SK-N-SH treated with all-trans-retinoic acid at 6 μM for 48 hours (cell line): ENCODE data around the gene DHRS3.
"Not testable (repeated sequence)": the region's sequence is repeated elsewhere in the genome, so short reads cannot be mapped to it uniquely, and the experiment has no call there.

Source experiments
- ATAC-seq: fragments of 200-7000 bp; cut with Tn5 transposase; 3 replicates; pipeline ENCODE4 v1.9.1; 2020; ENCODE audit warnings: mild to moderate bottlenecking, moderate library complexity
- ARNTL ChIP-seq: fragments of 450-650 bp; formaldehyde crosslinking; IDR thresholded peaks from 2 replicates; pipeline ENCODE4 v1.5.0; 2020; ENCODE audit warnings: low read depth, mild to moderate bottlenecking, moderate library complexity, borderline replicate concordance
- CSDC2 ChIP-seq: fragments of 250-450 bp; sonication (Bioruptor Pico); IDR thresholded peaks from 2 replicates; pipeline ENCODE4 v1.5.0; 2020; ENCODE audit warnings: mild to moderate bottlenecking, moderate library complexity
- ESRRG ChIP-seq: fragments of 250-450 bp; sonication (Bioruptor Pico); IDR thresholded peaks from 2 replicates; pipeline ENCODE4 v1.6.1; 2021; ENCODE audit warnings: mild to moderate bottlenecking
- GLIS3 ChIP-seq: fragments of 250-450 bp; sonication (Bioruptor Pico); IDR thresholded peaks from 2 replicates; pipeline ENCODE4 v1.5.0; 2020; ENCODE audit warnings: mild to moderate bottlenecking, moderate library complexity
- ISL1 ChIP-seq: fragments of 250-450 bp; sonication (Bioruptor Pico); IDR thresholded peaks from 2 replicates; pipeline ENCODE4 v2.1.2; 2022; ENCODE audit warnings: mild to moderate bottlenecking, moderate library complexity
- PPARA ChIP-seq: fragments of 250-450 bp; sonication (Bioruptor Pico); IDR thresholded peaks from 2 replicates; pipeline ENCODE4 v1.5.0; 2020; ENCODE audit warnings: mild to moderate bottlenecking, borderline replicate concordance
- SNAI2 ChIP-seq: fragments of 250-450 bp; sonication (Bioruptor Pico); IDR thresholded peaks from 2 replicates; pipeline ENCODE4 v1.5.0; 2020; ENCODE audit warnings: mild to moderate bottlenecking, moderate library complexity
- TCF4 ChIP-seq: fragments of 250-450 bp; sonication (Bioruptor Pico); IDR thresholded peaks from 2 replicates; pipeline ENCODE4 v1.8.0; 2021; ENCODE audit warnings: mild to moderate bottlenecking, moderate library complexity, borderline replicate concordance
- TOX ChIP-seq: fragments of 250-450 bp; sonication (Bioruptor Pico); IDR thresholded peaks from 2 replicates; pipeline ENCODE4 v1.8.0; 2021; ENCODE audit warnings: mild to moderate bottlenecking, moderate library complexity, borderline replicate concordance
- ZC3H10 ChIP-seq: fragments of 250-450 bp; sonication (Bioruptor Pico); IDR thresholded peaks from 2 replicates; pipeline ENCODE4 v1.5.1; 2021; ENCODE audit warnings: mild to moderate bottlenecking, moderate library complexity
- ZFP3 ChIP-seq: fragments of 250-450 bp; sonication (Bioruptor Pico); IDR thresholded peaks from 2 replicates; pipeline ENCODE4 v1.5.0; 2020; ENCODE audit warnings: mild to moderate bottlenecking, moderate library complexity
- ZFP30 ChIP-seq: fragments of 450-650 bp; formaldehyde crosslinking; IDR thresholded peaks from 2 replicates; pipeline ENCODE4 v1.5.0; 2022; ENCODE audit warnings: mild to moderate bottlenecking, moderate library complexity
- ZNF565 ChIP-seq: fragments of 450-650 bp; formaldehyde crosslinking; conservative IDR thresholded peaks from 2 replicates; pipeline ENCODE4 v1.5.0; 2020; ENCODE audit warnings: low read depth, mild to moderate bottlenecking, moderate library complexity
- ZNF70 ChIP-seq: fragments of 450-650 bp; formaldehyde crosslinking; IDR thresholded peaks from 2 replicates; pipeline ENCODE4 v1.5.0; 2020; ENCODE audit warnings: mild to moderate bottlenecking, moderate library complexity
- TF ChIP-seq, protein P1 (sequence below): fragments of 250-450 bp; sonication (Bioruptor Pico); IDR thresholded peaks from 2 replicates; pipeline ENCODE4 v1.5.1; 2021; ENCODE audit warnings: mild to moderate bottlenecking, moderate library complexity
- TF ChIP-seq, protein P2 (sequence below): fragments of 250-450 bp; sonication (Bioruptor Pico); IDR thresholded peaks from 2 replicates; pipeline ENCODE4 v1.5.1; 2020; ENCODE audit warnings: low read depth, mild to moderate bottlenecking, moderate library complexity
- TF ChIP-seq, protein P3 (sequence below): fragments of 250-450 bp; sonication (Bioruptor Pico); IDR thresholded peaks from 2 replicates; pipeline ENCODE4 v1.8.0; 2020; ENCODE audit warnings: mild to moderate bottlenecking, moderate library complexity, borderline replicate concordance
- TF ChIP-seq, protein P4 (sequence below): fragments of 250-450 bp; sonication (Bioruptor Pico); IDR thresholded peaks from 2 replicates; pipeline ENCODE4 v1.5.0; 2020; ENCODE audit warnings: mild to moderate bottlenecking, moderate library complexity
- TF ChIP-seq, protein P5 (sequence below): fragments of 250-450 bp; sonication (Bioruptor Pico); IDR thresholded peaks from 2 replicates; pipeline ENCODE4 v1.8.0; 2021; ENCODE audit warnings: low read depth, mild to moderate bottlenecking, moderate library complexity, borderline replicate concordance

The DHRS3 gene

DNA sequence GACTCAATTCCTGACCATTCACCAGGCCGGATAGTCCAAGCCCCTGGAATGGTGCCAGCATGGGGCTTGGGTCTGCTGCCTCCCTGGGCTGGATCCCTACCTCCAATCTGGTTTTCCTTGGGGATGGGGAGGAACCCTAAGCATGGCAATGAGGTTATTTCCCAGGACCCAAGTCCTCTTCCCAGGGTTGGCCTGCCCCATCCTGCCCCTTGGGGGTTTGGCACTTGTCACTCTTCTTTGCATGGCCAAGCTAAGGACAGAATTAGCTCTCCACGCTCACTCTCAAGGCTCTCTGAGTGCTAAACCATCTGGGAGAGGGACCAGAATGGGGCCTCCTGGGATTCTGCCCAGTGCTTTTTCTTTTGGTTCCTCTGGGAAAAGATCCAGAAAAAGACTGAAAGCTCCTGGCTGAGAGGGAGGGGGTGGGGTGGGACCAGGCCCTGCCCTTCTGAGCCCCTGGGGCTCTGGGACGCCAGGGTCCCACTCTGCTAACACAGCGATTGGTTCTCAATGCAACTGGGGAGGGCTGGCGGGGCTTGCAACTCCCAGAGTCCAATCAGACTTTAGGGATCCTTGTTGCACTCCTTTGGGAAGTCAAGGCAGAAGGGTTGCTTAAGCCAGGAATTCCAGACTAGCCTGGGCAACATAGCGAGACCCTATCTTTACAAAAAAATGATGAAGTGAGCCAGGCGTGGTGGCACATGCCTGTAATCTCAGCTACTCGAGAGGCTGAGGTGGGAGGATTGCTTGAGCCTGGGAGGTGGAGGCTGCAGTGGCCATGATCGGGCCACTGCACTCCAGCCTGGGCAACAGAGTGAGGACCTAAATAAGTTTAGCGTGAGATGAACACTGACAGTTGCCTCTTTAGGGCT is 52.7 kb downstream of the DHRS3 start:
- TF ChIP-seq ISL1 (CRISPR knock-in tag) = no peak
- TF ChIP-seq, protein P1, sequence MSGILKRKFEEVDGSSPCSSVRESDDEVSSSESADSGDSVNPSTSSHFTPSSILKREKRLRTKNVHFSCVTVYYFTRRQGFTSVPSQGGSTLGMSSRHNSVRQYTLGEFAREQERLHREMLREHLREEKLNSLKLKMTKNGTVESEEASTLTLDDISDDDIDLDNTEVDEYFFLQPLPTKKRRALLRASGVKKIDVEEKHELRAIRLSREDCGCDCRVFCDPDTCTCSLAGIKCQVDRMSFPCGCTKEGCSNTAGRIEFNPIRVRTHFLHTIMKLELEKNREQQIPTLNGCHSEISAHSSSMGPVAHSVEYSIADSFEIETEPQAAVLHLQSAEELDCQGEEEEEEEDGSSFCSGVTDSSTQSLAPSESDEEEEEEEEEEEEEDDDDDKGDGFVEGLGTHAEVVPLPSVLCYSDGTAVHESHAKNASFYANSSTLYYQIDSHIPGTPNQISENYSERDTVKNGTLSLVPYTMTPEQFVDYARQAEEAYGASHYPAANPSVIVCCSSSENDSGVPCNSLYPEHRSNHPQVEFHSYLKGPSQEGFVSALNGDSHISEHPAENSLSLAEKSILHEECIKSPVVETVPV (CRISPR knock-in tag) = 0 out of 2 replicates have a peak, but pooled peaks have one; percentile 21
- peak; percentile 22; the same call in 1 of the 2 replicates for TF ChIP-seq ZC3H10
- 0 out of 2 replicates have a peak, but pooled peaks have one; percentile 19 for TF ChIP-seq TOX (CRISPR knock-in tag)
- TF ChIP-seq ESRRG (CRISPR knock-in tag) = no peak
- TF ChIP-seq, all 23 proteins: peak for 3
- ATAC-seq = peak; percentile 10

DNA sequence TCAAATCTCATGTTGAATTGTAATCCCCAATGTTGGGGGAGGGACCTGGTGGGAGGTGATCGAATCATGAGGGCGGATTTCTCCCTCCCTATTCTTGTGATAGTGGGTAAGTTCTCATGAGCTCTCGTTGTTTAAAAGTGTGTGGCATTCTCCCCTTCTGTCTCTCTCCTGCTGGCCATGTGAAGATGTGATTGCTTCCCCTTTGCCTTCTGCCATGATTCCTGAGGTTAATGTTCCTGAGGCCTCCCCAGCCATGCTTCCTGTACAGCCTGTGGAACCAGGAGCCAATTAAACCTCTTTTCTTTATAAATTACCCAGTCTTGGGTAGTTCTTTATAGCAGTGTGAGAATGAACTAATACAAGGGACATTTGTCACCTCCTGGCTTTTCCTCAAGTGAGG is 53.8 kb downstream of the DHRS3 start:
- not testable (repeated sequence) for ATAC-seq

DNA sequence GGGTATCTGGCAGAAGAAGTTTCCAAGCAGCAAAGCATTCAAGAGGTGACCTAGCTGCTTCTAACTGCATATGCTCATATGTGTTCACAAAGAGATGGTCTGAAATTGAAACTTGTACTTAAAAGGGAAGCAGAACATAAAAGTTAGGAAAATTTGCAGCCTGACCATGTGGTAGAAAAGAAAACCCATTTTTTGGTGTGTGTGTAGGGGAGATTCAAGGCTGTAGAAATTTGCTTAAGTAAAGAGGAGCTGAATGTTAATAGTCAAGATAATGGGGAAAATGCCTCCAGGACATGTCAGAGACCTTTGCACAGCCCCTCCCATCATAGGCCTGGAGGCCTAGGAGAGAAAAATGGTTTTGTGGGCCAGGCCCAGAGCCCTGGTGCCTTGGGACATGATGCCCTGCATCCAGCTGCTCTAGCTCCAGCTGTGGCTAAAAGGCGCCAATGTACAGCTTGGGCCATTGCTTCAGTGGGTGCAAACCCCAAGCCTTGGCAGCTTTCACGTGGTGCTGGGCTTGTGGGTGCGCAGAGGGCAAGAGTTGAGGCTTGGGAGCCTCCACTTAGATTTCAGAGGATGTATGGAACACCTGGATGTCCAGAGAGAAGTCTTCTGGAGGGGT is 54.9 kb downstream of the DHRS3 start:
- no peak for TF ChIP-seq GLIS3
- TF ChIP-seq, protein P2, sequence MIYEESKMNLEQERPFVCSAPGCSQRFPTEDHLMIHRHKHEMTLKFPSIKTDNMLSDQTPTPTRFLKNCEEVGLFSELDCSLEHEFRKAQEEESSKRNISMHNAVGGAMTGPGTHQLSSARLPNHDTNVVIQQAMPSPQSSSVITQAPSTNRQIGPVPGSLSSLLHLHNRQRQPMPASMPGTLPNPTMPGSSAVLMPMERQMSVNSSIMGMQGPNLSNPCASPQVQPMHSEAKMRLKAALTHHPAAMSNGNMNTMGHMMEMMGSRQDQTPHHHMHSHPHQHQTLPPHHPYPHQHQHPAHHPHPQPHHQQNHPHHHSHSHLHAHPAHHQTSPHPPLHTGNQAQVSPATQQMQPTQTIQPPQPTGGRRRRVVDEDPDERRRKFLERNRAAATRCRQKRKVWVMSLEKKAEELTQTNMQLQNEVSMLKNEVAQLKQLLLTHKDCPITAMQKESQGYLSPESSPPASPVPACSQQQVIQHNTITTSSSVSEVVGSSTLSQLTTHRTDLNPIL (CRISPR knock-in tag) = no peak
- no peak for TF ChIP-seq PPARA
- TF ChIP-seq, protein P1 (CRISPR knock-in tag) = no peak
- TF ChIP-seq TOX (CRISPR knock-in tag) = no peak; the same call in 1 of the 2 replicates
- TF ChIP-seq ESRRG (CRISPR knock-in tag) = no peak
- TF ChIP-seq ARNTL (CRISPR knock-in tag) = no peak
- TF ChIP-seq, protein P3, sequence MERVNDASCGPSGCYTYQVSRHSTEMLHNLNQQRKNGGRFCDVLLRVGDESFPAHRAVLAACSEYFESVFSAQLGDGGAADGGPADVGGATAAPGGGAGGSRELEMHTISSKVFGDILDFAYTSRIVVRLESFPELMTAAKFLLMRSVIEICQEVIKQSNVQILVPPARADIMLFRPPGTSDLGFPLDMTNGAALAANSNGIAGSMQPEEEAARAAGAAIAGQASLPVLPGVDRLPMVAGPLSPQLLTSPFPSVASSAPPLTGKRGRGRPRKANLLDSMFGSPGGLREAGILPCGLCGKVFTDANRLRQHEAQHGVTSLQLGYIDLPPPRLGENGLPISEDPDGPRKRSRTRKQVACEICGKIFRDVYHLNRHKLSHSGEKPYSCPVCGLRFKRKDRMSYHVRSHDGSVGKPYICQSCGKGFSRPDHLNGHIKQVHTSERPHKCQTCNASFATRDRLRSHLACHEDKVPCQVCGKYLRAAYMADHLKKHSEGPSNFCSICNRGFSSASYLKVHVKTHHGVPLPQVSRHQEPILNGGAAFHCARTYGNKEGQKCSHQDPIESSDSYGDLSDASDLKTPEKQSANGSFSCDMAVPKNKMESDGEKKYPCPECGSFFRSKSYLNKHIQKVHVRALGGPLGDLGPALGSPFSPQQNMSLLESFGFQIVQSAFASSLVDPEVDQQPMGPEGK = no peak
- TF ChIP-seq, protein P4, sequence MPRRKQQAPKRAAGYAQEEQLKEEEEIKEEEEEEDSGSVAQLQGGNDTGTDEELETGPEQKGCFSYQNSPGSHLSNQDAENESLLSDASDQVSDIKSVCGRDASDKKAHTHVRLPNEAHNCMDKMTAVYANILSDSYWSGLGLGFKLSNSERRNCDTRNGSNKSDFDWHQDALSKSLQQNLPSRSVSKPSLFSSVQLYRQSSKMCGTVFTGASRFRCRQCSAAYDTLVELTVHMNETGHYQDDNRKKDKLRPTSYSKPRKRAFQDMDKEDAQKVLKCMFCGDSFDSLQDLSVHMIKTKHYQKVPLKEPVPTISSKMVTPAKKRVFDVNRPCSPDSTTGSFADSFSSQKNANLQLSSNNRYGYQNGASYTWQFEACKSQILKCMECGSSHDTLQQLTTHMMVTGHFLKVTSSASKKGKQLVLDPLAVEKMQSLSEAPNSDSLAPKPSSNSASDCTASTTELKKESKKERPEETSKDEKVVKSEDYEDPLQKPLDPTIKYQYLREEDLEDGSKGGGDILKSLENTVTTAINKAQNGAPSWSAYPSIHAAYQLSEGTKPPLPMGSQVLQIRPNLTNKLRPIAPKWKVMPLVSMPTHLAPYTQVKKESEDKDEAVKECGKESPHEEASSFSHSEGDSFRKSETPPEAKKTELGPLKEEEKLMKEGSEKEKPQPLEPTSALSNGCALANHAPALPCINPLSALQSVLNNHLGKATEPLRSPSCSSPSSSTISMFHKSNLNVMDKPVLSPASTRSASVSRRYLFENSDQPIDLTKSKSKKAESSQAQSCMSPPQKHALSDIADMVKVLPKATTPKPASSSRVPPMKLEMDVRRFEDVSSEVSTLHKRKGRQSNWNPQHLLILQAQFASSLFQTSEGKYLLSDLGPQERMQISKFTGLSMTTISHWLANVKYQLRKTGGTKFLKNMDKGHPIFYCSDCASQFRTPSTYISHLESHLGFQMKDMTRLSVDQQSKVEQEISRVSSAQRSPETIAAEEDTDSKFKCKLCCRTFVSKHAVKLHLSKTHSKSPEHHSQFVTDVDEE (CRISPR knock-in tag) = no peak
- no peak for TF ChIP-seq ZNF70
- no peak for TF ChIP-seq ZC3H10
- TF ChIP-seq TCF4 (CRISPR knock-in tag) = no peak
- TF ChIP-seq ZFP30 (CRISPR knock-in tag) = no peak
- no peak for ATAC-seq

DNA sequence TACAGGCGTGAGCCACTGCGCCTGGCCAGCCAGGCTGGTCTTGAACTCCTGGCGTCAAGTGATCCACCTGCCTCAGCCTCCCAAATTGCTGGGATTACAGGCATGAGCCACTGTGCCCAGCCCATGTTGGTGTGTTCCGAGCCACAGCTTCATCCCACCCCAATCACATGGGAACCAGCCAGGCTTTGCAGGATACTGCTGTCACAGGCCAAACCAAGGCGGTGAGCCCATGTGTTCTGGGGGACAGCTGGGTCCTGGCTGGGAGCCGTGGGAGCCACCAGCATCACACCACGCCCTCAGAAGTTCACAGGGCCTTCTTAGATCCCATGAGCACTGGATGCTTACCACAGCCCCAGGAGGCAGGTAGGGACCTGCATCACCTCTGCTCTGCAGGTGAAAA is 56.9 kb downstream of the DHRS3 start:
- no peak for ATAC-seq
- no peak for TF ChIP-seq GLIS3
- TF ChIP-seq, protein P5, sequence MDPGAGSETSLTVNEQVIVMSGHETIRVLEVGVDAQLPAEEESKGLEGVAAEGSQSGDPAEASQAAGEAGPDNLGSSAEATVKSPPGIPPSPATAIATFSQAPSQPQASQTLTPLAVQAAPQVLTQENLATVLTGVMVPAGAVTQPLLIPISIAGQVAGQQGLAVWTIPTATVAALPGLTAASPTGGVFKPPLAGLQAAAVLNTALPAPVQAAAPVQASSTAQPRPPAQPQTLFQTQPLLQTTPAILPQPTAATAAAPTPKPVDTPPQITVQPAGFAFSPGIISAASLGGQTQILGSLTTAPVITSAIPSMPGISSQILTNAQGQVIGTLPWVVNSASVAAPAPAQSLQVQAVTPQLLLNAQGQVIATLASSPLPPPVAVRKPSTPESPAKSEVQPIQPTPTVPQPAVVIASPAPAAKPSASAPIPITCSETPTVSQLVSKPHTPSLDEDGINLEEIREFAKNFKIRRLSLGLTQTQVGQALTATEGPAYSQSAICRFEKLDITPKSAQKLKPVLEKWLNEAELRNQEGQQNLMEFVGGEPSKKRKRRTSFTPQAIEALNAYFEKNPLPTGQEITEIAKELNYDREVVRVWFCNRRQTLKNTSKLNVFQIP (CRISPR knock-in tag) = no peak
- TF ChIP-seq SNAI2 (CRISPR knock-in tag) = no peak
- no peak for TF ChIP-seq ZFP3 (CRISPR knock-in tag)
- TF ChIP-seq, protein P3 = no peak
- TF ChIP-seq, protein P2 (CRISPR knock-in tag) = no peak
- no peak for TF ChIP-seq ESRRG (CRISPR knock-in tag)
- no peak for TF ChIP-seq ZNF565 (CRISPR knock-in tag)
- TF ChIP-seq ZC3H10 = no peak
- TF ChIP-seq CSDC2 (CRISPR knock-in tag) = no peak
